Esophagus (tissue), 2 donors: ENCODE data around the gene ERP29. TPM values are rescaled to one million over a fixed set of nuclear protein-coding genes. Genes with fewer than 3 reads are reported as not detected.
"Not testable (repeated sequence)": the region's sequence is repeated elsewhere in the genome, so short reads cannot be mapped to it uniquely, and the experiment has no call there.

Experiments
- H3K27ac ChIP-seq, 2 donors: one replicate each; pipeline ENCODE4 v1.5.1; 2013; ENCODE audit warnings: low read depth in 2 of 2, mild to moderate bottlenecking in 2 of 2, inconsistent platforms in 1 of 2, low read length in 1 of 2, moderate library complexity in 1 of 2
- H3K27me3 ChIP-seq, 2 donors: one replicate each; pipeline ENCODE4 v1.6.1; 2013; ENCODE audit warnings: low read length in 2 of 2, control low read depth in 1 of 2, mild to moderate bottlenecking in 1 of 2; ENCODE audit not compliant: insufficient read depth in 2 of 2, control insufficient read depth in 1 of 2
- H3K36me3 ChIP-seq, 2 donors: one replicate each; pipeline ENCODE4 v1.6.1; 2013; ENCODE audit warnings: low read length in 1 of 2; ENCODE audit not compliant: control insufficient read depth in 2 of 2, insufficient read depth in 2 of 2
- H3K4me1 ChIP-seq, 2 donors: one replicate each; pipeline ENCODE4 v1.6.1; 2013; ENCODE audit warnings: low read length in 1 of 2; ENCODE audit not compliant: control insufficient read depth in 2 of 2, insufficient read depth in 2 of 2
- H3K4me3 ChIP-seq, 2 donors: one replicate each; pipeline ENCODE4 v1.5.1; 2013; ENCODE audit warnings: low read length in 2 of 2, mild to moderate bottlenecking in 2 of 2, low read depth in 1 of 2, moderate library complexity in 1 of 2
- H3K9me3 ChIP-seq, 2 donors: one replicate each; pipeline ENCODE4 v1.6.1; 2013; ENCODE audit warnings: mild to moderate bottlenecking in 2 of 2, low read depth in 1 of 2, low read length in 1 of 2, moderate library complexity in 1 of 2; ENCODE audit not compliant: control insufficient read depth in 2 of 2, insufficient read depth in 1 of 2
- WGBS, 2 donors: extraction: QIAGEN DNeasy Blood & Tissue Kit; methylation state at CpG; one replicate each; pipeline ENCODE4 v1.1.7; 2013; 5-methylcytosine and 5-hydroxymethylcytosine counted together
- polyA plus RNA-seq, 2 donors: library from polyadenylated mRNA; stranded (reverse); fragments of 200-250 nt; gene quantifications; one replicate each; pipeline ENCODE4 v1.2.3, GENCODE V29; 2013
- donor health status: healthy with polysubstance abuse.
- donor health status: Bipolar disorder and iron deficiency.

The ERP29 gene
- polyA plus RNA-seq, 2 donors, result 53.9 to 102 TPM

- not testable (repeated sequence) for H3K9me3 ChIP-seq, H3K27me3 ChIP-seq, H3K36me3 ChIP-seq, H3K4me1 ChIP-seq, H3K4me3 ChIP-seq, H3K27ac ChIP-seq
- WGBS, 2 donors, result 84 to 86% methylated on average over 9 of the region's 9 CpGs
These were observed 14.1 kb upstream of the ERP29 start for GRCh38 chr12:111999129-111999528.

- no peak overlapping the region for H3K4me3 ChIP-seq
- no peaks in the 10 kb centered on the region for H3K9me3 ChIP-seq
- no peak overlapping the region for H3K27ac ChIP-seq
- H3K4me1 ChIP-seq, result no peaks in the 10 kb centered on the region
- H3K36me3 ChIP-seq, result no peaks in the 10 kb centered on the region
- 91 to 92% methylated on average over 8 of the region's 8 CpGs for WGBS, 2 donors
- no peaks in the 10 kb centered on the region for H3K27me3 ChIP-seq
These were observed 12.4 kb upstream of the ERP29 start for GRCh38 chr12:112000820-112001219.

- Histone ChIP-seq H3K9me3 (no peaks in the 10 kb centered on the region), H3K4me3 (no peak overlapping the region), H3K4me1 (no peaks in the 10 kb centered on the region), H3K36me3 (no peaks in the 10 kb centered on the region), H3K27me3 (no peaks in the 10 kb centered on the region), H3K27ac (no peak overlapping the region)
These were observed 11.7 kb upstream of the ERP29 start for GRCh38 chr12:112001576-112001975.

GRCh38 chr12:112004041-112004440 lies 9.2 kb upstream of the ERP29 start:
- H3K36me3 ChIP-seq, result no peaks in the 10 kb centered on the region
- WGBS, 2 donors, result 97 to 100% methylated on average over 3 of the region's 3 CpGs
- H3K27me3 ChIP-seq, result no peaks in the 10 kb centered on the region
- H3K4me3 ChIP-seq, result no peak overlapping the region
- H3K4me1 ChIP-seq, result no peaks in the 10 kb centered on the region
- no peak overlapping the region for H3K27ac ChIP-seq
- H3K9me3 ChIP-seq, result no peaks in the 10 kb centered on the region

GRCh38 chr12:112005419-112006395 lies 7.5 kb upstream of the ERP29 start:
- H3K4me3 ChIP-seq, result no peak overlapping the region
- H3K4me1 ChIP-seq, result peaks cover 0 to 1% of the 10 kb centered on the region in 2 donors
- H3K36me3 ChIP-seq, result no peaks in the 10 kb centered on the region
- H3K27ac ChIP-seq, result peak overlapping the region in 1 of 2 donors; percentile 24
- H3K27me3 ChIP-seq, result no peaks in the 10 kb centered on the region
- WGBS, 2 donors, result 53 to 59% methylated on average over 6 of the region's 6 CpGs
- H3K9me3 ChIP-seq, result no peaks in the 10 kb centered on the region

GRCh38 chr12:112007945-112008344 lies 5.3 kb upstream of the ERP29 start:
- Histone ChIP-seq H3K36me3 (peaks cover 0 to 2% of the 10 kb centered on the region in 2 donors), H3K27ac (no peak overlapping the region), H3K27me3 (no peaks in the 10 kb centered on the region), H3K9me3 (no peaks in the 10 kb centered on the region), H3K4me3 (no peak overlapping the region), H3K4me1 (peaks cover 0 to 4% of the 10 kb centered on the region in 2 donors)
- WGBS, 2 donors, result 90 to 94% methylated on average over 9 of the region's 9 CpGs

- Histone ChIP-seq H3K4me1 (peaks cover 0 to 4% of the 10 kb centered on the region in 2 donors), H3K36me3 (peaks cover 0 to 2% of the 10 kb centered on the region in 2 donors), H3K27me3 (no peaks in the 10 kb centered on the region), H3K27ac (no peak overlapping the region), H3K9me3 (no peaks in the 10 kb centered on the region), H3K4me3 (no peak overlapping the region)
- 50 to 56% methylated on average over 3 of the region's 3 CpGs for WGBS, 2 donors
These were observed 4.3 kb upstream of the ERP29 start for GRCh38 chr12:112008918-112009317.

- not testable (repeated sequence) for H3K27ac ChIP-seq, H3K27me3 ChIP-seq, H3K9me3 ChIP-seq, H3K36me3 ChIP-seq, H3K4me1 ChIP-seq, H3K4me3 ChIP-seq
- WGBS, 2 donors, result 79% methylated on average over 3 of the region's 3 CpGs
These were observed 3.6 kb upstream of the ERP29 start for GRCh38 chr12:112009596-112009995.

- Histone ChIP-seq H3K4me3 (no peak overlapping the region), H3K9me3 (no peaks in the 10 kb centered on the region), H3K4me1 (peaks cover 0 to 4% of the 10 kb centered on the region in 2 donors), H3K27ac (no peak overlapping the region), H3K27me3 (no peaks in the 10 kb centered on the region), H3K36me3 (peaks cover 0 to 2% of the 10 kb centered on the region in 2 donors)
- WGBS, 2 donors, result 92 to 95% methylated on average over 8 of the region's 8 CpGs
These were observed 2.5 kb upstream of the ERP29 start for GRCh38 chr12:112010415-112011344.
